ENCODE measurements around the gene PDE3A.

PDE3A gene

GRCh38 chr12:20366776-20367409 lies 1.4 kb upstream of the PDE3A start:
- DNase-seq (ENCODE audit: low read depth in 2 of 2): no peak
- TF ChIP-seq CTCF (IDR thresholded peaks at IDR 0.05; ENCODE audit: low read depth, low read length): no peak
- H3K4me3 ChIP-seq (replicated peaks in 1 of 2; ENCODE audit: low read depth in 2 of 2, low read length in 2 of 2): no peak overlapping the region

GRCh38 chr12:20367583-20368113 lies 689 bp upstream of the PDE3A start:
- H3K4me3 ChIP-seq (replicated peaks in 1 of 2; ENCODE audit: low read depth in 2 of 2, low read length in 2 of 2): peak overlapping the region; percentile 83 to 92
- no peak for DNase-seq (ENCODE audit: low read depth in 2 of 2)
- TF ChIP-seq CTCF (IDR thresholded peaks at IDR 0.05; ENCODE audit: low read depth, low read length): no peak

- TF ChIP-seq CTCF (IDR thresholded peaks at IDR 0.05; ENCODE audit: low read depth, low read length): no peak
- H3K4me3 ChIP-seq (replicated peaks in 1 of 2; ENCODE audit: low read depth in 2 of 2, low read length in 2 of 2): peak overlapping the region; percentile 83 to 92
- peak; percentile 62 to 68 for DNase-seq (ENCODE audit: low read depth in 2 of 2)
These were observed 441 bp downstream of the PDE3A start for GRCh38 chr12:20368651-20369304.

GRCh38 chr12:20369305-20370013 lies 1.1 kb downstream of the PDE3A start:
- TF ChIP-seq CTCF (IDR thresholded peaks at IDR 0.05; ENCODE audit: low read depth, low read length): peak; percentile 28

GRCh38 chr12:20370014-20370386 lies 1.7 kb downstream of the PDE3A start:
- TF ChIP-seq CTCF (IDR thresholded peaks at IDR 0.05; ENCODE audit: low read depth, low read length): no peak
- H3K4me3 ChIP-seq (replicated peaks in 1 of 2; ENCODE audit: low read depth in 2 of 2, low read length in 2 of 2): peak overlapping the region; percentile 83 to 92
- DNase-seq (ENCODE audit: low read depth in 2 of 2): peak; percentile 45

More at GRCh38 chr12:20369305-20370013, 1.1 kb downstream of the PDE3A start:
- DNase-seq (ENCODE audit: low read depth in 2 of 2): peak; percentile 77 to 89
- peak overlapping the region; percentile 83 to 92 for H3K4me3 ChIP-seq (replicated peaks in 1 of 2; ENCODE audit: low read depth in 2 of 2, low read length in 2 of 2)

- no peak for DNase-seq (ENCODE audit: low read depth in 2 of 2)
- peak overlapping the region; percentile 83 to 92 for H3K4me3 ChIP-seq (replicated peaks in 1 of 2; ENCODE audit: low read depth in 2 of 2, low read length in 2 of 2)
- TF ChIP-seq CTCF (IDR thresholded peaks at IDR 0.05; ENCODE audit: low read depth, low read length): no peak
These were observed 2.7 kb downstream of the PDE3A start for GRCh38 chr12:20370866-20371519.

Measured in cardiac fibroblast (primary cell).